Measurements from ENCODE around the gene EPN3. TPM values are rescaled to one million over a fixed set of nuclear protein-coding genes. Genes with fewer than 3 reads are reported as not detected.

EPN3 gene
- polyA plus RNA-seq, 1 donor from 2014 or later, result not detected

GRCh38 chr17:50576864-50577263 lies 44.3 kb downstream of the EPN3 start:
- Histone ChIP-seq H3K36me3 (ENCODE audit: insufficient read depth, low read length) (no peaks in the 10 kb centered on the region), H4K20me1 (ENCODE audit: insufficient read depth) (no peaks in the 10 kb centered on the region), H3K9me2 (ENCODE audit: insufficient read depth, low read length) (no peaks in the 10 kb centered on the region), H3K79me2 (replicated peaks; ENCODE audit: insufficient read depth, low read length) (no peaks in the 10 kb centered on the region), H2AFZ (ENCODE audit: low read depth, low read length) (no peak overlapping the region), H3K27ac (ENCODE audit: low read length) (no peak overlapping the region), H3K4me2 (ENCODE audit: low read length) (no peak overlapping the region), H3K27me3 (ENCODE audit: insufficient read depth, low read depth, low read length) (no peaks in the 10 kb centered on the region), H3F3A (ENCODE audit: insufficient read depth, low read length, poor library complexity, severe bottlenecking) (no peaks in the 10 kb centered on the region), H3K9ac (ENCODE audit: low read length) (no peak overlapping the region), H3K4me3 (ENCODE audit: low read length) (no peak overlapping the region), H3K9me3 (ENCODE audit: low read length) (no peaks in the 10 kb centered on the region)
- TF ChIP-seq EP300 (conservative IDR thresholded peaks at IDR 0.05; ENCODE audit: poor library complexity, severe bottlenecking) (no peak), MXI1 (conservative IDR thresholded peaks at IDR 0.05; ENCODE audit: poor library complexity, severe bottlenecking) (no peak), REST (IDR thresholded peaks at IDR 0.05; ENCODE audit: borderline replicate concordance) (no peak), POLR2AphosphoS5 (IDR thresholded peaks at IDR 0.05) (no peak), SMC3 (conservative IDR thresholded peaks at IDR 0.05; ENCODE audit: poor library complexity) (no peak), RAD21 (conservative IDR thresholded peaks at IDR 0.05) (no peak), EZH2 (IDR thresholded peaks at IDR 0.05; ENCODE audit: borderline replicate concordance, insufficient read depth, low read length, poor library complexity, severe bottlenecking) (no peak), CTCF (IDR thresholded peaks at IDR 0.05; ENCODE audit: poor library complexity, severe bottlenecking) (no peak), TAF1 (IDR thresholded peaks at IDR 0.05; ENCODE audit: low read depth) (no peak)

- Histone ChIP-seq H3K36me3 (ENCODE audit: insufficient read depth, low read length) (no peaks in the 10 kb centered on the region), H2AFZ (ENCODE audit: low read depth, low read length) (no peak overlapping the region), H4K20me1 (ENCODE audit: insufficient read depth) (no peaks in the 10 kb centered on the region), H3K9me2 (ENCODE audit: insufficient read depth, low read length) (no peaks in the 10 kb centered on the region), H3K79me2 (replicated peaks; ENCODE audit: insufficient read depth, low read length) (no peaks in the 10 kb centered on the region), H3F3A (ENCODE audit: insufficient read depth, low read length, poor library complexity, severe bottlenecking) (no peaks in the 10 kb centered on the region), H3K4me2 (ENCODE audit: low read length) (no peak overlapping the region), H3K9me3 (ENCODE audit: low read length) (no peaks in the 10 kb centered on the region), H3K4me3 (ENCODE audit: low read length) (no peak overlapping the region), H3K9ac (ENCODE audit: low read length) (no peak overlapping the region), H3K27me3 (ENCODE audit: insufficient read depth, low read depth, low read length) (no peaks in the 10 kb centered on the region), H3K27ac (ENCODE audit: low read length) (no peak overlapping the region)
- TF ChIP-seq MXI1 (conservative IDR thresholded peaks at IDR 0.05; ENCODE audit: poor library complexity, severe bottlenecking), result no peak
- no peak for TF ChIP-seq TAF1 (IDR thresholded peaks at IDR 0.05; ENCODE audit: low read depth)
- TF ChIP-seq POLR2AphosphoS5 (IDR thresholded peaks at IDR 0.05), result no peak
- no peak for TF ChIP-seq RAD21 (conservative IDR thresholded peaks at IDR 0.05)
- TF ChIP-seq SMC3 (conservative IDR thresholded peaks at IDR 0.05; ENCODE audit: poor library complexity), result no peak
- TF ChIP-seq EP300 (conservative IDR thresholded peaks at IDR 0.05; ENCODE audit: poor library complexity, severe bottlenecking), result no peak
- no peak for TF ChIP-seq REST (IDR thresholded peaks at IDR 0.05; ENCODE audit: borderline replicate concordance)
- TF ChIP-seq EZH2 (IDR thresholded peaks at IDR 0.05; ENCODE audit: borderline replicate concordance, insufficient read depth, low read length, poor library complexity, severe bottlenecking), result no peak
- no peak for TF ChIP-seq CTCF (IDR thresholded peaks at IDR 0.05; ENCODE audit: poor library complexity, severe bottlenecking)
These were observed 45.0 kb downstream of the EPN3 start for GRCh38 chr17:50577451-50577954.
